Esophagus muscularis mucosa (tissue), 3 donors: Measurements from ENCODE around the gene FYCO1.

ENCODE experiments used
- POLR2AphosphoS5 ChIP-seq, 2 donors: sonication (generic); formaldehyde crosslinking; IDR thresholded peaks; one replicate each; pipeline ENCODE4 v1.6.1; 2017; ENCODE audit warnings: antibody characterized with exemption in 2 of 2
- TF ChIP-seq, protein P1 (sequence below), 3 experiments: fragments of 200-600 bp in 2 of 3; fragments of 450-650 bp in 1 of 3; sonication (generic) in 2 of 3; IDR thresholded peaks; one replicate each; pipeline ENCODE4 v1.5.1; 2017 to 2019; ENCODE audit warnings: antibody characterized with exemption in 3 of 3, mild to moderate bottlenecking in 2 of 3, moderate library complexity in 1 of 3

DNA sequence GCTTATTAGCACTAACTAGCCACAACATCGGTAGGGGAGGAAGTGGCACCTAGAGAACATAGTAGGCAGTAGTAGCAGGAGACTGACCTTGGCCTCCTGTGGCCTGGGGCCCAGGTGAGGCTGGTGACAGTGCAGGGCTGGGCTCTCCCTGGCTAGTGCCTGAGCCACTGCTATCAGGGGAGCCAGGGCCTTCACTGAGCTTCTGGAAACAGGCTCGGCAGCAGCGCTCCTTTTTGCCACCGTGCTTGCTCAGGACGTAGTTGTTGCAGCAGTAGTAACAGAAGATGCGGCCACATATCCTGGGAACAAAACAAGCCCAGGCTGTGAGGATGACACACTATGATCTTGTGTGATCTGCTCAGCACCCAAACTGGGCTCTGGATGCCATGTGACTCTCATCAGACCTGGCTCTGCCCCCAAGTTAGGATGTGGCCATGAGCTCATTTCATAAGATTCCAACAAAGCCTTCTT, 37.3 kb downstream of the FYCO1 start:
- TF ChIP-seq, protein P1, sequence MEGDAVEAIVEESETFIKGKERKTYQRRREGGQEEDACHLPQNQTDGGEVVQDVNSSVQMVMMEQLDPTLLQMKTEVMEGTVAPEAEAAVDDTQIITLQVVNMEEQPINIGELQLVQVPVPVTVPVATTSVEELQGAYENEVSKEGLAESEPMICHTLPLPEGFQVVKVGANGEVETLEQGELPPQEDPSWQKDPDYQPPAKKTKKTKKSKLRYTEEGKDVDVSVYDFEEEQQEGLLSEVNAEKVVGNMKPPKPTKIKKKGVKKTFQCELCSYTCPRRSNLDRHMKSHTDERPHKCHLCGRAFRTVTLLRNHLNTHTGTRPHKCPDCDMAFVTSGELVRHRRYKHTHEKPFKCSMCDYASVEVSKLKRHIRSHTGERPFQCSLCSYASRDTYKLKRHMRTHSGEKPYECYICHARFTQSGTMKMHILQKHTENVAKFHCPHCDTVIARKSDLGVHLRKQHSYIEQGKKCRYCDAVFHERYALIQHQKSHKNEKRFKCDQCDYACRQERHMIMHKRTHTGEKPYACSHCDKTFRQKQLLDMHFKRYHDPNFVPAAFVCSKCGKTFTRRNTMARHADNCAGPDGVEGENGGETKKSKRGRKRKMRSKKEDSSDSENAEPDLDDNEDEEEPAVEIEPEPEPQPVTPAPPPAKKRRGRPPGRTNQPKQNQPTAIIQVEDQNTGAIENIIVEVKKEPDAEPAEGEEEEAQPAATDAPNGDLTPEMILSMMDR (IDR thresholded peaks at IDR 0.05), result no peak
- TF ChIP-seq POLR2AphosphoS5 (IDR thresholded peaks at IDR 0.05), result no peak
